Transverse colon (tissue), 4 donors: ENCODE data around the gene PLPPR3. TPM values are rescaled to one million over a fixed set of nuclear protein-coding genes. Genes with fewer than 3 reads are reported as not detected.
A peak's percentile ranks its signal among the peaks of the same experiment; 100 is the strongest.
"Not testable (repeated sequence)": the region's sequence is repeated elsewhere in the genome, so short reads cannot be mapped to it uniquely, and the experiment has no call there.

Source experiments
- DNase-seq: peaks from one replicate; pipeline ENCODE4 v3.0.0-alpha.2; 2019
- H3K27ac ChIP-seq, 4 donors: fragments of 200-600 bp; sonication (generic); 2 replicates each; pipeline ENCODE4 v1.5.1; 2016 to 2018; ENCODE audit warnings: inconsistent platforms in 4 of 4
- H3K27me3 ChIP-seq: fragments of 200-600 bp; sonication (generic); 2 replicates; pipeline ENCODE4 v1.5.1; 2017; ENCODE audit warnings: inconsistent platforms
- H3K36me3 ChIP-seq, 4 donors: fragments of 200-600 bp; sonication (generic); 2 replicates each; pipeline ENCODE4 v1.5.1; 2017 to 2019; ENCODE audit warnings: inconsistent platforms in 4 of 4
- H3K4me1 ChIP-seq, 4 donors: fragments of 200-600 bp; sonication (generic); 2 replicates each; pipeline ENCODE4 v1.5.1; 2017 to 2020; ENCODE audit warnings: inconsistent platforms in 4 of 4
- H3K4me3 ChIP-seq, 4 donors: fragments of 200-600 bp; sonication (generic); 1 replicate in 1 of 4; 2 replicates in 3 of 4; pipeline versions ENCODE4 v1.5.1 to v1.6.1; 2017 to 2019; ENCODE audit warnings: inconsistent platforms in 4 of 4
- H3K9me3 ChIP-seq, 2 donors: fragments of 200-600 bp; sonication (generic); 2 replicates each; pipeline ENCODE4 v1.5.1; 2017 to 2019; ENCODE audit warnings: inconsistent platforms in 2 of 2
- CTCF ChIP-seq, 5 experiments: fragments of 200-600 bp in 3 of 5; fragments of 450-650 bp in 2 of 5; sonication (generic) in 3 of 5; IDR thresholded peaks; 1 replicate in 2 of 5; 2 replicates in 3 of 5; pipeline ENCODE4 v1.5.1; 2016 to 2017; ENCODE audit warnings: antibody characterized with exemption in 5 of 5, inconsistent platforms in 3 of 5, mild to moderate bottlenecking in 2 of 5, moderate library complexity in 1 of 5
- EP300 ChIP-seq: sonication (generic); formaldehyde crosslinking; IDR thresholded peaks from one replicate; pipeline ENCODE4 v1.6.1; 2017; ENCODE audit warnings: antibody characterized with exemption, low read depth
- POLR2A ChIP-seq: fragments of 450-650 bp; IDR thresholded peaks from one replicate; pipeline ENCODE4 v1.6.1; 2016; ENCODE audit warnings: antibody characterized with exemption, mild to moderate bottlenecking, moderate library complexity
- POLR2AphosphoS5 ChIP-seq, 3 donors: sonication (generic); formaldehyde crosslinking; IDR thresholded peaks; one replicate each; pipeline ENCODE4 v1.6.1; 2016; ENCODE audit warnings: antibody characterized with exemption in 3 of 3
- WGBS, 2 donors: methylation state at CpG; one replicate each; pipeline ENCODE4 v1.1.5; 2018; ENCODE audit warnings: low coverage in 1 of 2; 5-methylcytosine and 5-hydroxymethylcytosine counted together
- in situ Hi-C, 4 donors: fragments of 200-750 bp; cut with MboI; loops; one replicate each; pipeline versions ENCODE4 v1.15.0 to v1.15.1; 2017; ENCODE audit warnings: low sequenced_read_pairs in 3 of 4, low pct_ligation_motif_present in 1 of 4, low pct_unique_long_range_greater_than_20kb in 1 of 4
- intact Hi-C: fragments of 100-400 bp; cut with DNase I; formaldehyde crosslinking; loops from one replicate; pipeline ENCODE4 v1.15.1; 2023; ENCODE audit warnings: low total_unique reads
- total RNA-seq, 4 donors: library from RNA; depleted of rRNA; stranded (reverse); fragments of >200 nt; gene quantifications; one replicate each; pipeline ENCODE4 v1.1.0, GENCODE V29; 2016

PLPPR3 gene
- total RNA-seq, 4 donors from 2014 or later, result not detected

- 21% methylated on average over 19 of the region's 28 CpGs; no CpG with 5 or more reads in 1 of the 2 donors for WGBS, 2 donors
Measured at GRCh38 chr19:850221-850978, 28.6 kb upstream of the PLPPR3 start.

GRCh38 chr19:849195-849594 lies 27.4 kb upstream of the PLPPR3 start:
- DNase-seq, H3K27ac ChIP-seq, H3K36me3 ChIP-seq, H3K9me3 ChIP-seq, H3K4me3 ChIP-seq, in situ Hi-C loops: not testable (repeated sequence)
- intact Hi-C loops, result loop anchor here (10.0 kb wide), 1 partner anchor 74 kb away; no protein-coding TSS in a partner anchor
- H3K4me1 ChIP-seq, result peaks cover 0 to 13% (median 3%) of the 10 kb centered on the region in 4 donors
- WGBS, 2 donors, result 63% methylated on average over 8 of the region's 8 CpGs; no CpG with 5 or more reads in 1 of the 2 donors
- H3K27me3 ChIP-seq, result peaks cover 88% of the 10 kb centered on the region

More at GRCh38 chr19:850221-850978, 28.6 kb upstream of the PLPPR3 start:
- Histone ChIP-seq H3K27ac (peak overlapping the region; percentile 62 to 87 (median 78)), H3K4me3 (no peak overlapping the region), H3K36me3 (no peaks in the 10 kb centered on the region), H3K27me3 (peaks cover 78% of the 10 kb centered on the region), H3K4me1 (peaks cover 0 to 13% (median 3%) of the 10 kb centered on the region in 4 donors), H3K9me3 (no peaks in the 10 kb centered on the region)
- in situ Hi-C loops (loop anchor here in 3 of 4 donors (10.0 to 25.0 kb wide), 5 partner anchors 74 to 137 kb away; partner anchors contain the start of genes WDR18 (in 2 of the 3) and ARID3A (in 1 of the 3)), intact Hi-C loops (no loop called here)
- peak; percentile 82 for DNase-seq
- TF ChIP-seq POLR2AphosphoS5 (IDR thresholded peaks at IDR 0.05), result peak; percentile 65 to 84 (median 79)
- TF ChIP-seq POLR2A, result no peak
- no peak for TF ChIP-seq CTCF (IDR thresholded peaks at IDR 0.05)
- TF ChIP-seq EP300, result peak; percentile 89

- H3K27me3 ChIP-seq, result peaks cover 90% of the 10 kb centered on the region
- intact Hi-C loops (loop anchor here (10.0 kb wide), 1 partner anchor 74 kb away; no protein-coding TSS in a partner anchor), in situ Hi-C loops (no loop called here)
- 34% methylated on average over 12 of the region's 12 CpGs; no CpG with 5 or more reads in 1 of the 2 donors for WGBS, 2 donors
- DNase-seq, result no peak
- H3K4me3 ChIP-seq, result no peak overlapping the region
- H3K27ac ChIP-seq, result no peak overlapping the region
- H3K9me3 ChIP-seq, result no peaks in the 10 kb centered on the region
- peaks cover 3 to 19% (median 9%) of the 10 kb centered on the region in 4 donors for H3K4me1 ChIP-seq
- TF ChIP-seq POLR2A, result no peak
- no peak for TF ChIP-seq EP300
- no peak for TF ChIP-seq CTCF (IDR thresholded peaks at IDR 0.05)
- no peak for TF ChIP-seq POLR2AphosphoS5 (IDR thresholded peaks at IDR 0.05)
- no peaks in the 10 kb centered on the region for H3K36me3 ChIP-seq
Measured at GRCh38 chr19:848386-848921, 26.7 kb upstream of the PLPPR3 start.

GRCh38 chr19:845707-846521 lies 24.2 kb upstream of the PLPPR3 start:
- peaks cover 6 to 20% (median 13%) of the 10 kb centered on the region in 4 donors for H3K4me1 ChIP-seq
- 32 to 66% methylated on average over 3 to 36 of the region's 37 CpGs for WGBS, 2 donors
- no peak overlapping the region for H3K27ac ChIP-seq

More at GRCh38 chr19:845707-846521, 24.2 kb upstream of the PLPPR3 start:
- in situ Hi-C loops (no loop called here), intact Hi-C loops (loop anchor here (10.0 kb wide), 1 partner anchor 71 kb away; no protein-coding TSS in a partner anchor)
- peaks cover 89% of the 10 kb centered on the region for H3K27me3 ChIP-seq
- H3K4me3 ChIP-seq, result no peak overlapping the region
- H3K36me3 ChIP-seq, result no peaks in the 10 kb centered on the region
- no peak for DNase-seq
- TF ChIP-seq EP300 (no peak), CTCF (IDR thresholded peaks at IDR 0.05) (no peak), POLR2AphosphoS5 (IDR thresholded peaks at IDR 0.05) (no peak), POLR2A (no peak)
- no peaks in the 10 kb centered on the region for H3K9me3 ChIP-seq
